Cardiac muscle cell (in vitro differentiated cells and primary cell): ENCODE measurements around the gene TMEM245. TPM values are rescaled to one million over a fixed set of nuclear protein-coding genes. Genes with fewer than 3 reads are reported as not detected.

ENCODE experiments used
- DNase-seq, 2 donors: peaks; one replicate each; pipeline versions ENCODE4 v3.0.0 to v3.0.0-alpha.2; 2010 to 2017; ENCODE audit warnings: low read depth in 1 of 2, low spot score in 1 of 2
- H3K27ac ChIP-seq: fragments of 200-600 bp; sonication (generic); 2 replicates; pipeline ENCODE4 v1.5.1; 2016
- H3K27me3 ChIP-seq: fragments of 200-600 bp; sonication (generic); 2 replicates; pipeline ENCODE4 v1.6.0; 2016; ENCODE audit warnings: control low read depth
- H3K36me3 ChIP-seq: fragments of 200-600 bp; sonication (generic); 2 replicates; pipeline ENCODE4 v1.5.1; 2016; ENCODE audit warnings: control low read depth
- H3K4me1 ChIP-seq: fragments of 200-600 bp; sonication (generic); 2 replicates; pipeline ENCODE4 v1.8.1; 2017; ENCODE audit warnings: low read depth, mild to moderate bottlenecking, mixed run types
- H3K4me3 ChIP-seq: fragments of 200-600 bp; sonication (generic); 2 replicates; pipeline ENCODE4 v1.5.1; 2016; ENCODE audit warnings: mild to moderate bottlenecking
- H3K9me3 ChIP-seq: fragments of 200-600 bp; sonication (generic); 2 replicates; pipeline ENCODE4 v1.5.1; 2017; ENCODE audit warnings: low read depth, mild to moderate bottlenecking, control low read depth
- CTCF ChIP-seq: IDR thresholded peaks from 2 replicates; pipeline ENCODE4 v1.5.1; 2012; ENCODE audit warnings: low read depth, mild to moderate bottlenecking, low read length
- polyA plus RNA-seq: library from polyadenylated mRNA; unstranded; fragments of >200 nt; fragmentation: Nextera tagmentation; extraction: Ambion mirVana; gene quantifications from 2 replicates; pipeline ENCODE4 v1.2.1, GENCODE V29; 2016
- total RNA-seq: library from RNA; depleted of rRNA; stranded (reverse); fragments of >200 nt; gene quantifications from 2 replicates; pipeline ENCODE4 v1.2.3, GENCODE V29; 2016

TMEM245 gene
- total and polyA plus RNA-seq, 2 experiments from 2014 or later, result 75.6 to 88.1 TPM

DNA sequence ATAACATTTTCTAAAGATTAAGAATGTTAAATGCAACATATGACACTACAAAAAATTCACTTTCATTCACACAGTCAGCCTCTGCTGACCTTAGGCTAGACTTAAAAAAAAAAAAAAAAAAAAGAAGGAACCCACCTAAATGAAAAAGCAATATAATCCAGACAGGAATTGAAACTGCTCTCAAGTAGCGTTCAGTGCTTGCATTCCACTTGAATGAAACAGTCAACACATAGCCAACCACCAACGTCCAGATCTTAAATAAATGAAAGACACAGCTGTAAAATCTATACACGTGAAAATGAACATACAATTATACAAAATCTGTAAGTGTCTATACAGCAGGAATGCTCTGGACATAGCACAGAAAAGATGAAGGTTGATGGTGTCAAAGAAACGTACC lies 11.4 kb downstream of the TMEM245 start:
- no peaks in the 10 kb centered on the region for H3K27me3 ChIP-seq
- TF ChIP-seq CTCF, result no peak
- peak overlapping the region; percentile 79 for H3K27ac ChIP-seq
- H3K4me1 ChIP-seq, result peaks cover 65% of the 10 kb centered on the region
- peaks cover 4% of the 10 kb centered on the region for H3K36me3 ChIP-seq
- no peaks in the 10 kb centered on the region for H3K9me3 ChIP-seq
- peak; percentile 22 to 46 for DNase-seq
- no peak overlapping the region for H3K4me3 ChIP-seq

GRCh38 chr9:109107402-109108240 lies 12.1 kb downstream of the TMEM245 start:
- Histone ChIP-seq H3K27ac (peak overlapping the region; percentile 79), H3K9me3 (no peaks in the 10 kb centered on the region), H3K4me1 (peaks cover 58% of the 10 kb centered on the region), H3K27me3 (no peaks in the 10 kb centered on the region), H3K36me3 (peaks cover 4% of the 10 kb centered on the region), H3K4me3 (no peak overlapping the region)
- peak in 1 of 2 donors; percentile 67 for DNase-seq
- no peak for TF ChIP-seq CTCF

- Histone ChIP-seq H3K36me3 (peaks cover 4% of the 10 kb centered on the region), H3K9me3 (no peaks in the 10 kb centered on the region), H3K27ac (no peak overlapping the region), H3K27me3 (no peaks in the 10 kb centered on the region), H3K4me3 (no peak overlapping the region), H3K4me1 (peaks cover 41% of the 10 kb centered on the region)
- no peak for TF ChIP-seq CTCF
- peak in 1 of 2 donors; percentile 81 for DNase-seq
Measured at GRCh38 chr9:109101810-109102209, 17.9 kb downstream of the TMEM245 start.

DNA sequence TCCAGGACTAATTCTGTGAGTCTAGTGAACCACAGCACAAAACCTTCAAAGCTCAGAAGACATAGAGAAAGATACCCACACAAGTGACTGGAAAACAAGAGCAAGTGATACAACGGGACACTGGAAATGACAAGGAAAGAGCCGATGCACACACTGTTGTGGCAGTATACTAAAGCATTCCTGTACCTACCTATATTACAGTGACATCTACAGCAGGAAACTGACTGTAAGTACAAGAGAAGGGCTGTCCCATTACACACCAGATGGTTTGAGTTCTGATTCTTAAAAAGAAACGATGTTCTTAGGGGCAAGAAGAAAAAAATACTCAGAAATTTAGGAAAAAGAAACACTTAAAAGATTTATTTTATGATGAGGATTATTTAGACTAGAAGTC lies 18.5 kb downstream of the TMEM245 start:
- no peak overlapping the region for H3K4me3 ChIP-seq
- DNase-seq, result no peak
- peaks cover 40% of the 10 kb centered on the region for H3K4me1 ChIP-seq
- TF ChIP-seq CTCF, result no peak
- H3K27me3 ChIP-seq, result no peaks in the 10 kb centered on the region
- peaks cover 4% of the 10 kb centered on the region for H3K36me3 ChIP-seq
- H3K27ac ChIP-seq, result peak overlapping the region; percentile 52
- no peaks in the 10 kb centered on the region for H3K9me3 ChIP-seq

DNA sequence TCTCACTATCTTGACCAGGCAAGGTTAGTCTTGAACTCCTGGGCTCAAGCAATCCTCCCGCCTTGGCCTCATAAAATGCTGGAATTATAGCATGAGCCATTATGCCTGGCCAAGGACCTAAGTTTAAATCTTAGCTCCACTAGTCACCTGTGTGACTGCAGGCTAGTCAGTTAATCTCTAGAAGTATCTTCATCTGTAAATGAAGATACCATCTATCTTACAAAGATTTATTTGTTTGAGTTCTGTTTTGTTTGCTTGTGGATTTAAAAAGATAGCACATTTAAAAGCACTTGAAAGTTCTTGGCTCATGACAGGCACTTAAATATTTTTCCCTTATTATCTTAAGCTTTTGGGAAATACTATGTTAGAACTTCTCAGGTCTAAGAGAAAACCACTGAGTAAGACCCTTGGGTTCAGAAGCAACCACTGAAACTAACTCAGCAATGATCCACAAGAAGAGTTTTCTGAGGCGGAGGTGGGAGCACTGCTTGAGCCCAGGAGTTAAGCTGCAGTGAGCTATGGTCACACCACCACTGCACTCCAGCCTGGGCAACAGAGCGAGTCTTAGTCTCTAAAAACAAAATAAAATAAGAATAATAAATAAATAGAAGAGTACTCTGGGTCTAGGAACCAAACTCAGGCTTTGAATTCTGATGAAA lies 19.1 kb downstream of the TMEM245 start:
- TF ChIP-seq CTCF, result no peak
- Histone ChIP-seq H3K27me3 (no peaks in the 10 kb centered on the region), H3K4me1 (peaks cover 41% of the 10 kb centered on the region), H3K9me3 (no peaks in the 10 kb centered on the region), H3K4me3 (no peak overlapping the region), H3K36me3 (peaks cover 4% of the 10 kb centered on the region), H3K27ac (peak overlapping the region; percentile 52)
- DNase-seq, result no peak
